GM12878 (cell line): ENCODE data around the gene FAM156B. TPM values are rescaled to one million over a fixed set of nuclear protein-coding genes. Genes with fewer than 3 reads are reported as not detected.

Experiments used
- BACH1 ChIP-seq: fragments of 450-650 bp; IDR thresholded peaks from 2 replicates; pipeline ENCODE4 v1.6.1; 2017; ENCODE audit warnings: mild to moderate bottlenecking, borderline replicate concordance
- CBX5 ChIP-seq: sonication (generic); IDR thresholded peaks from 2 replicates; pipeline ENCODE4 v1.6.1; 2016; ENCODE audit warnings: low read depth, moderate library complexity, mild to moderate bottlenecking, inconsistent platforms
- CHD1 ChIP-seq: IDR thresholded peaks from 2 replicates; pipeline ENCODE4 v1.6.1; 2012; ENCODE audit warnings: low read depth, low read length, improper control_type of control experiment
- EGR1 ChIP-seq, 2 experiments: IDR thresholded peaks; 1 replicate in 1 of 2; 2 replicates in 1 of 2; pipeline ENCODE4 v1.6.1; 2011 to 2012; ENCODE audit warnings: low read depth in 2 of 2, low read length in 2 of 2, borderline replicate concordance in 1 of 2, mild to moderate bottlenecking in 1 of 2, moderate library complexity in 1 of 2
- ETV6 ChIP-seq, 2 experiments: fragments of 450-650 bp in 1 of 2; IDR thresholded peaks in 1 of 2; conservative IDR thresholded peaks in 1 of 2; 2 replicates each; pipeline ENCODE4 v1.6.1; 2014; ENCODE audit warnings: antibody characterized with exemption in 1 of 2, borderline replicate concordance in 1 of 2, low read depth in 1 of 2, mild to moderate bottlenecking in 1 of 2, moderate library complexity in 1 of 2
- EZH2 ChIP-seq: IDR thresholded peaks from 2 replicates; pipeline ENCODE4 v1.6.1; 2012; ENCODE audit warnings: low read depth, mild to moderate bottlenecking, control low read depth, inconsistent platforms, low read length, borderline replicate concordance; ENCODE audit not compliant: control insufficient read depth
- IKZF2 ChIP-seq, 2 experiments: fragments of 450-650 bp; IDR thresholded peaks; 2 replicates each; pipeline ENCODE4 v1.6.1; 2017; ENCODE audit warnings: mild to moderate bottlenecking in 2 of 2, moderate library complexity in 2 of 2
- IRF4 ChIP-seq: IDR thresholded peaks from 2 replicates; pipeline ENCODE4 v1.6.1; 2011; ENCODE audit warnings: low read depth, low read length
- MEF2A ChIP-seq: IDR thresholded peaks from 2 replicates; pipeline ENCODE4 v1.6.1; 2011; ENCODE audit warnings: low read depth, mild to moderate bottlenecking, low read length, moderate library complexity; ENCODE audit not compliant: insufficient read depth
- MYC ChIP-seq: IDR thresholded peaks from 2 replicates; pipeline ENCODE4 v1.6.1; 2011; ENCODE audit warnings: mild to moderate bottlenecking, low read length, moderate library complexity, inconsistent platforms; ENCODE audit not compliant: insufficient read depth, insufficient replicate concordance, insufficient read length, severe bottlenecking
- NFYA ChIP-seq: IDR thresholded peaks from 2 replicates; pipeline ENCODE4 v1.6.1; 2011; ENCODE audit warnings: low read depth, mild to moderate bottlenecking, low read length, improper control_type of control experiment, borderline replicate concordance
- NRF1 ChIP-seq: conservative IDR thresholded peaks from 2 replicates; pipeline ENCODE4 v1.6.1; 2011; ENCODE audit warnings: mild to moderate bottlenecking, low read depth, low read length, improper control_type of control experiment
- PML ChIP-seq: IDR thresholded peaks from 2 replicates; pipeline ENCODE4 v1.6.1; 2012; ENCODE audit warnings: low read length, inconsistent platforms
- SMAD1 ChIP-seq: fragments of 450-650 bp; IDR thresholded peaks from 2 replicates; pipeline ENCODE4 v1.6.1; 2018; ENCODE audit warnings: mild to moderate bottlenecking, low read depth; ENCODE audit not compliant: partially characterized antibody
- SMC3 ChIP-seq: IDR thresholded peaks from 2 replicates; pipeline ENCODE4 v1.6.1; 2011; ENCODE audit warnings: low read length, improper control_type of control experiment, borderline replicate concordance
- SREBF2 ChIP-seq: IDR thresholded peaks from 2 replicates; pipeline ENCODE4 v1.6.1; 2012; ENCODE audit warnings: mild to moderate bottlenecking, low read length
- TAF1 ChIP-seq: IDR thresholded peaks from 2 replicates; pipeline ENCODE4 v1.6.1; 2011; ENCODE audit warnings: mild to moderate bottlenecking, low read depth, low read length, borderline replicate concordance
- ZNF217 ChIP-seq: fragments of 450-650 bp; IDR thresholded peaks from 2 replicates; pipeline ENCODE4 v1.6.1; 2017; ENCODE audit warnings: antibody characterized with exemption, mild to moderate bottlenecking
- polyA plus RNA-seq, 11 experiments: library from polyadenylated mRNA; depleted of rRNA in 4 of 11; unstranded in 6 of 11; stranded (reverse) in 5 of 11; fragments of >200 nt; fragmentation: Nextera tagmentation in 4 of 11; fragmentation: Illumina TruSeq in 1 of 11; extraction: Ambion mirVana in 4 of 11; extraction: Trizol in 1 of 11; gene quantifications; 1 replicate in 1 of 11; 2 replicates in 10 of 11; pipeline versions ENCODE4 v1.2.1 to v1.2.3, GENCODE V29; 2011 to 2016; ENCODE audit warnings: inconsistent platforms in 2 of 11, missing spikeins in 2 of 11, low read depth in 1 of 11
- total RNA-seq, 4 experiments: library from RNA; depleted of rRNA in 3 of 4; stranded (reverse); fragments of >200 nt in 3 of 4; fragmentation: Illumina TruSeq in 1 of 4; extraction: Trizol in 1 of 4; gene quantifications; 2 replicates each; pipeline versions ENCODE4 v1.2.1 to v1.2.3, GENCODE V29; 2013 to 2021
- TF ChIP-seq, protein P1 (sequence below): fragments of 450-650 bp; IDR thresholded peaks from 2 replicates; pipeline ENCODE4 v1.6.1; 2017; ENCODE audit warnings: antibody characterized with exemption, mild to moderate bottlenecking, moderate library complexity
- TF ChIP-seq, protein P2 (sequence below): fragments of 450-650 bp; IDR thresholded peaks from 2 replicates; pipeline ENCODE4 v1.6.1; 2017; ENCODE audit warnings: mild to moderate bottlenecking, moderate library complexity
- TF ChIP-seq, protein P3 (sequence below): IDR thresholded peaks from 2 replicates; pipeline ENCODE4 v1.6.1; 2012; ENCODE audit warnings: low read length, inconsistent platforms

Gene FAM156B
- total and polyA plus RNA-seq, 10 of the 15 experiments (the other 5 are each of a cell fraction or from before 2014, with no cell fraction given) = 0.53 to 27.9 (median 16.8) TPM

DNA sequence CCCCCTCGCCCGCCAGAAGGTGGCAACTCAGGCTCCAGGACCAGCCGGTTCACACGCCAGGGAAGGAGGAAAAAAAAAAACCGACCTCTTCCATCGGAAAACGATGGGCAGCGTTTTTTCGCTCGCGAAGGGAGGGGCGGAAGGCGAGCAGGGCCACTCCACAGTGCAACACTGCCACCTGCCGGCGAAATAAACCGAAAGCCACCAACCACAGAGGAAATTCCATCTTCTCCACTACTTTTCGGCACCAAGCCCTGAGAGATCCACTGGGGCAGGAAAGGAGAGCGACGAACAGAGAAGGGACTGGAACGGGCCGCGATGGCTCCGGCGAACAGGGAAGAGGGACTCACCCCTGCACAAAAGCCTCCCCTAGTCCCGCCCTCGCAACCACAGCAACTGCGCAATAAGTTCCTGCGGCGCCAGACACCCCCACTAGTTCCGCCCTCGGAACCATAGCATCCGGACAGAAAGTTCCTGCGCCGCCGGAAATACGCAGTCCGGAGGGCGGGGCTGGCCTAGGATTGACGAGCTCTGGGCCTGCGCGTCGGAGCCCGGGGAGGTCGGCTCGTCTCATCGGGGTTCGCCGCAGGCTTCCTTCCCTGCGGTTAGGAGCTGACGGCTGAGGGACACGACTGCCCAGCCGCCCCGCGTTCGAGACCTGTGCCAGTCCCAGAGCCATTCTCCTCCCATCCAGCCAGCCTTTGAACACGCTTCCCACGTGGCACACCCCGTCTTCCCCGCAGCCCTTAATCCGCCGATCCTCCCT lies 37.8 kb downstream of the FAM156B start (continued):
- TF ChIP-seq, protein P1, sequence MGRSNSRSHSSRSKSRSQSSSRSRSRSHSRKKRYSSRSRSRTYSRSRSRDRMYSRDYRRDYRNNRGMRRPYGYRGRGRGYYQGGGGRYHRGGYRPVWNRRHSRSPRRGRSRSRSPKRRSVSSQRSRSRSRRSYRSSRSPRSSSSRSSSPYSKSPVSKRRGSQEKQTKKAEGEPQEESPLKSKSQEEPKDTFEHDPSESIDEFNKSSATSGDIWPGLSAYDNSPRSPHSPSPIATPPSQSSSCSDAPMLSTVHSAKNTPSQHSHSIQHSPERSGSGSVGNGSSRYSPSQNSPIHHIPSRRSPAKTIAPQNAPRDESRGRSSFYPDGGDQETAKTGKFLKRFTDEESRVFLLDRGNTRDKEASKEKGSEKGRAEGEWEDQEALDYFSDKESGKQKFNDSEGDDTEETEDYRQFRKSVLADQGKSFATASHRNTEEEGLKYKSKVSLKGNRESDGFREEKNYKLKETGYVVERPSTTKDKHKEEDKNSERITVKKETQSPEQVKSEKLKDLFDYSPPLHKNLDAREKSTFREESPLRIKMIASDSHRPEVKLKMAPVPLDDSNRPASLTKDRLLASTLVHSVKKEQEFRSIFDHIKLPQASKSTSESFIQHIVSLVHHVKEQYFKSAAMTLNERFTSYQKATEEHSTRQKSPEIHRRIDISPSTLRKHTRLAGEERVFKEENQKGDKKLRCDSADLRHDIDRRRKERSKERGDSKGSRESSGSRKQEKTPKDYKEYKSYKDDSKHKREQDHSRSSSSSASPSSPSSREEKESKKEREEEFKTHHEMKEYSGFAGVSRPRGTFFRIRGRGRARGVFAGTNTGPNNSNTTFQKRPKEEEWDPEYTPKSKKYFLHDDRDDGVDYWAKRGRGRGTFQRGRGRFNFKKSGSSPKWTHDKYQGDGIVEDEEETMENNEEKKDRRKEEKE = no peak
- TF ChIP-seq MEF2A = peak; percentile 64; the same call in 1 of the 2 replicates
- peak; percentile 53 for TF ChIP-seq NRF1
- peak; percentile 65; the same call in 1 of the 2 replicates for TF ChIP-seq CHD1
- TF ChIP-seq SMC3 = peak; percentile 44; the same call in 1 of the 2 replicates
- no peak; the same call in none of the 2 replicates for TF ChIP-seq CBX5
- TF ChIP-seq ETV6 (conservative IDR thresholded peaks at IDR 0.05 in 1 of 2, IDR thresholded peaks at IDR 0.05 in 1 of 2; ENCODE audit: borderline replicate concordance in 1 of 2, low read depth in 1 of 2) = peak in 1 of 2 experiments; percentile 51; a peak in 2 of 4 replicates
- TF ChIP-seq ZNF217 = no peak
- peak; percentile 53 for TF ChIP-seq SREBF2
- TF ChIP-seq, protein P2, sequence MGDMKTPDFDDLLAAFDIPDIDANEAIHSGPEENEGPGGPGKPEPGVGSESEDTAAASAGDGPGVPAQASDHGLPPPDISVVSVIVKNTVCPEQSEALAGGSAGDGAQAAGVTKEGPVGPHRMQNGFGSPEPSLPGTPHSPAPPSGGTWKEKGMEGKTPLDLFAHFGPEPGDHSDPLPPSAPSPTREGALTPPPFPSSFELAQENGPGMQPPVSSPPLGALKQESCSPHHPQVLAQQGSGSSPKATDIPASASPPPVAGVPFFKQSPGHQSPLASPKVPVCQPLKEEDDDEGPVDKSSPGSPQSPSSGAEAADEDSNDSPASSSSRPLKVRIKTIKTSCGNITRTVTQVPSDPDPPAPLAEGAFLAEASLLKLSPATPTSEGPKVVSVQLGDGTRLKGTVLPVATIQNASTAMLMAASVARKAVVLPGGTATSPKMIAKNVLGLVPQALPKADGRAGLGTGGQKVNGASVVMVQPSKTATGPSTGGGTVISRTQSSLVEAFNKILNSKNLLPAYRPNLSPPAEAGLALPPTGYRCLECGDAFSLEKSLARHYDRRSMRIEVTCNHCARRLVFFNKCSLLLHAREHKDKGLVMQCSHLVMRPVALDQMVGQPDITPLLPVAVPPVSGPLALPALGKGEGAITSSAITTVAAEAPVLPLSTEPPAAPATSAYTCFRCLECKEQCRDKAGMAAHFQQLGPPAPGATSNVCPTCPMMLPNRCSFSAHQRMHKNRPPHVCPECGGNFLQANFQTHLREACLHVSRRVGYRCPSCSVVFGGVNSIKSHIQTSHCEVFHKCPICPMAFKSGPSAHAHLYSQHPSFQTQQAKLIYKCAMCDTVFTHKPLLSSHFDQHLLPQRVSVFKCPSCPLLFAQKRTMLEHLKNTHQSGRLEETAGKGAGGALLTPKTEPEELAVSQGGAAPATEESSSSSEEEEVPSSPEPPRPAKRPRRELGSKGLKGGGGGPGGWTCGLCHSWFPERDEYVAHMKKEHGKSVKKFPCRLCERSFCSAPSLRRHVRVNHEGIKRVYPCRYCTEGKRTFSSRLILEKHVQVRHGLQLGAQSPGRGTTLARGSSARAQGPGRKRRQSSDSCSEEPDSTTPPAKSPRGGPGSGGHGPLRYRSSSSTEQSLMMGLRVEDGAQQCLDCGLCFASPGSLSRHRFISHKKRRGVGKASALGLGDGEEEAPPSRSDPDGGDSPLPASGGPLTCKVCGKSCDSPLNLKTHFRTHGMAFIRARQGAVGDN = peak; percentile 65
- no peak for TF ChIP-seq EZH2
- no peak for TF ChIP-seq SMAD1
- TF ChIP-seq BACH1 = no peak
- no peak for TF ChIP-seq NFYA
- TF ChIP-seq IRF4 = 0 out of 2 replicates have a peak, but pooled peaks have one; percentile 17
- TF ChIP-seq, protein P3, sequence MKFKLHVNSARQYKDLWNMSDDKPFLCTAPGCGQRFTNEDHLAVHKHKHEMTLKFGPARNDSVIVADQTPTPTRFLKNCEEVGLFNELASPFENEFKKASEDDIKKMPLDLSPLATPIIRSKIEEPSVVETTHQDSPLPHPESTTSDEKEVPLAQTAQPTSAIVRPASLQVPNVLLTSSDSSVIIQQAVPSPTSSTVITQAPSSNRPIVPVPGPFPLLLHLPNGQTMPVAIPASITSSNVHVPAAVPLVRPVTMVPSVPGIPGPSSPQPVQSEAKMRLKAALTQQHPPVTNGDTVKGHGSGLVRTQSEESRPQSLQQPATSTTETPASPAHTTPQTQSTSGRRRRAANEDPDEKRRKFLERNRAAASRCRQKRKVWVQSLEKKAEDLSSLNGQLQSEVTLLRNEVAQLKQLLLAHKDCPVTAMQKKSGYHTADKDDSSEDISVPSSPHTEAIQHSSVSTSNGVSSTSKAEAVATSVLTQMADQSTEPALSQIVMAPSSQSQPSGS = peak; percentile 76; the same call in 1 of the 2 replicates
- TF ChIP-seq IKZF2 (IDR thresholded peaks at IDR 0.05) = peak; percentile 87 to 90; a peak in 3 of 4 replicates
- TF ChIP-seq MYC = peak; percentile 50
- TF ChIP-seq EGR1 (IDR thresholded peaks at IDR 0.05; ENCODE audit: borderline replicate concordance in 1 of 2, low read depth in 2 of 2, low read length in 2 of 2) = peak in 1 of 2 experiments; percentile 55; a peak in 1 of 3 replicates
- TF ChIP-seq PML = peak; percentile 82
- 0 out of 2 replicates have a peak, but pooled peaks have one; percentile 34 for TF ChIP-seq TAF1
